Measurements from ENCODE around the gene ARHGAP35. TPM values are rescaled to one million over a fixed set of nuclear protein-coding genes. Genes with fewer than 3 reads are reported as not detected.

ARHGAP35 gene
- total and polyA plus RNA-seq, 10 of the 15 experiments (the other 5 are each of a cell fraction or from before 2014, with no cell fraction given) = 0.85 to 29.9 (median 11.5) TPM

- Histone ChIP-seq H3K4me1 (ENCODE audit: control insufficient read depth, insufficient read depth, low read length) (no peaks in the 10 kb centered on the region; the same call in 1 of the 2 replicates), H3K4me2 (ENCODE audit: control insufficient read depth, insufficient read depth) (no peak overlapping the region), H3K36me3 (ENCODE audit: control insufficient read depth in 2 of 2, insufficient read depth in 2 of 2, low read length in 1 of 2) (no peaks in the 10 kb centered on the region), H3K9ac (ENCODE audit: control insufficient read depth, insufficient read depth, low read length) (no peak overlapping the region), H3K27me3 (replicated peaks in 1 of 2; ENCODE audit: control insufficient read depth in 2 of 2, insufficient read depth in 2 of 2, low read length in 1 of 2) (no peaks in the 10 kb centered on the region), H3K27ac (ENCODE audit: control insufficient read depth, insufficient read depth) (no peak overlapping the region), H2AFZ (ENCODE audit: control insufficient read depth, low read depth, low read length) (no peak overlapping the region), H3K79me2 (ENCODE audit: control insufficient read depth, insufficient read depth, low read length) (peaks cover 9% of the 10 kb centered on the region), H3K4me3 (no peak overlapping the region), H3K9me3 (replicated peaks; ENCODE audit: control insufficient read depth, insufficient read depth, low read length) (no peaks in the 10 kb centered on the region), H4K20me1 (ENCODE audit: control insufficient read depth, insufficient read depth) (peaks cover 11% of the 10 kb centered on the region; the same call in 1 of the 2 replicates)
- in situ Hi-C loops (cut with MboI) = no loop called here
- SMC1A ChIA-PET (ENCODE audit: uncharacterized antibody, unreplicated experiment) = interaction anchor here (1.3 kb wide), 1 partner anchor 17 kb away, joined by 5 read pairs; no protein-coding TSS in a partner anchor
- intact Hi-C loops (cut with micrococcal nuclease; ENCODE audit: unreplicated experiment) = no loop called here
- FAIRE-seq (no peak), DNase-seq (ENCODE audit: low read depth, low spot score) (no peak), ATAC-seq (no peak)
- BruUV-seq (replicated peaks) = no TSS peak
- 88% methylated on average over 16 of the region's 16 CpGs for WGBS (ENCODE audit: insufficient coverage, insufficient replicate concordance, low lambda C conversion rate, missing lambda C conversion rate)
- POLR2A ChIA-PET = interaction anchor here (0.5 to 0.7 kb wide), 2 partner anchors 164 to 1197 kb away, joined by 5 read pairs; no protein-coding TSS in a partner anchor
- CTCF ChIA-PET = no interaction called here
- RAD21 ChIA-PET (ENCODE audit: unreplicated experiment) = no interaction called here
- TF ChIP-seq PRDM15 (CRISPR knock-in tag; IDR thresholded peaks at IDR 0.05) = no peak
- no peak for TF ChIP-seq LARP7 (IDR thresholded peaks at IDR 0.05)
- TF ChIP-seq, protein P1, sequence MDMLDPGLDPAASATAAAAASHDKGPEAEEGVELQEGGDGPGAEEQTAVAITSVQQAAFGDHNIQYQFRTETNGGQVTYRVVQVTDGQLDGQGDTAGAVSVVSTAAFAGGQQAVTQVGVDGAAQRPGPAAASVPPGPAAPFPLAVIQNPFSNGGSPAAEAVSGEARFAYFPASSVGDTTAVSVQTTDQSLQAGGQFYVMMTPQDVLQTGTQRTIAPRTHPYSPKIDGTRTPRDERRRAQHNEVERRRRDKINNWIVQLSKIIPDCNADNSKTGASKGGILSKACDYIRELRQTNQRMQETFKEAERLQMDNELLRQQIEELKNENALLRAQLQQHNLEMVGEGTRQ (IDR thresholded peaks at IDR 0.05; ENCODE audit: borderline replicate concordance, low read depth, low read length) = no peak
- TF ChIP-seq MTA2 (IDR thresholded peaks at IDR 0.05; ENCODE audit: low read depth) = no peak
These were observed 43.6 kb downstream of the ARHGAP35 start for GRCh38 chr19:46904114-46905060.

Data from GM12878 (cell line).